Measurements from ENCODE around the gene OPN4.
A peak's percentile ranks its signal among the peaks of the same experiment; 100 is the strongest.

Gene OPN4

GRCh38 chr10:86684331-86685097 is 30.2 kb downstream of the OPN4 start:
- peak; percentile 14 for TF ChIP-seq CTCF (IDR thresholded peaks at IDR 0.05; ENCODE audit: extremely low read depth, missing control alignments)
- DNase-seq (ENCODE audit: low spot score), result no peak

GRCh38 chr10:86685416-86685815 is 31.1 kb downstream of the OPN4 start:
- no peak for TF ChIP-seq CTCF (IDR thresholded peaks at IDR 0.05; ENCODE audit: extremely low read depth, missing control alignments)
- no peak for DNase-seq (ENCODE audit: low spot score)

GRCh38 chr10:86685893-86686632 is 31.7 kb downstream of the OPN4 start:
- no peak for DNase-seq (ENCODE audit: low spot score)
- no peak for TF ChIP-seq CTCF (IDR thresholded peaks at IDR 0.05; ENCODE audit: extremely low read depth, missing control alignments)

- no peak for DNase-seq (ENCODE audit: low spot score)
- no peak for TF ChIP-seq CTCF (IDR thresholded peaks at IDR 0.05; ENCODE audit: extremely low read depth, missing control alignments)
These were observed 32.6 kb downstream of the OPN4 start for GRCh38 chr10:86686972-86687371.

GRCh38 chr10:86687750-86688149 is 33.4 kb downstream of the OPN4 start:
- DNase-seq (ENCODE audit: low spot score), result no peak
- TF ChIP-seq CTCF (IDR thresholded peaks at IDR 0.05; ENCODE audit: extremely low read depth, missing control alignments), result no peak

GRCh38 chr10:86688398-86688921 is 34.1 kb downstream of the OPN4 start:
- DNase-seq (ENCODE audit: low spot score), result peak; percentile 84
- TF ChIP-seq CTCF (IDR thresholded peaks at IDR 0.05; ENCODE audit: extremely low read depth, missing control alignments), result peak; percentile 58

GRCh38 chr10:86689146-86689545 is 34.8 kb downstream of the OPN4 start:
- no peak for TF ChIP-seq CTCF (IDR thresholded peaks at IDR 0.05; ENCODE audit: extremely low read depth, missing control alignments)
- DNase-seq (ENCODE audit: low spot score), result no peak

All from GM20000 (cell line).